Prostate gland (tissue), 2 donors: ENCODE measurements around the gene KRTAP10-9. TPM values are rescaled to one million over a fixed set of nuclear protein-coding genes. Genes with fewer than 3 reads are reported as not detected.

Experiments
- DNase-seq: peaks from one replicate; pipeline ENCODE4 v3.0.0-alpha.2; 2019; ENCODE audit warnings: low spot score
- H3K27ac ChIP-seq, 2 donors: fragments of 200-600 bp; sonication (generic); 2 replicates each; pipeline ENCODE4 v1.5.1; 2017 to 2019
- H3K27me3 ChIP-seq: fragments of 200-600 bp; sonication (generic); replicated peaks from 2 replicates; pipeline ENCODE4 v1.5.1; 2019; ENCODE audit not compliant: insufficient read depth
- H3K36me3 ChIP-seq, 2 donors: fragments of 200-600 bp; sonication (generic); 1 replicate in 1 of 2; 2 replicates in 1 of 2; pipeline versions ENCODE4 v1.5.1 to v1.8.1; 2017 to 2019
- H3K4me1 ChIP-seq: fragments of 200-600 bp; sonication (generic); replicated peaks from 2 replicates; pipeline ENCODE4 v1.5.1; 2019
- H3K4me3 ChIP-seq, 2 donors: fragments of 200-600 bp; sonication (generic); 2 replicates each; pipeline ENCODE4 v1.5.1; 2017 to 2019
- H3K9me3 ChIP-seq: fragments of 200-600 bp; sonication (generic); 2 replicates; pipeline ENCODE4 v1.5.1; 2017
- CTCF ChIP-seq, 4 experiments: fragments of 200-600 bp in 2 of 4; fragments of 450-650 bp in 2 of 4; sonication (generic) in 2 of 4; IDR thresholded peaks; 1 replicate in 3 of 4; 2 replicates in 1 of 4; pipeline ENCODE4 v1.5.1; 2016 to 2019; ENCODE audit warnings: antibody characterized with exemption in 4 of 4, mild to moderate bottlenecking in 2 of 4, moderate library complexity in 2 of 4
- POLR2A ChIP-seq: fragments of 450-650 bp; IDR thresholded peaks from one replicate; pipeline ENCODE4 v1.6.1; 2016; ENCODE audit warnings: antibody characterized with exemption, mild to moderate bottlenecking
- POLR2AphosphoS5 ChIP-seq: sonication (generic); formaldehyde crosslinking; IDR thresholded peaks from one replicate; pipeline ENCODE4 v1.6.1; 2017; ENCODE audit warnings: antibody characterized with exemption
- WGBS: methylation state at CpG from one replicate; pipeline ENCODE4 v1.1.5; 2018; 5-methylcytosine and 5-hydroxymethylcytosine counted together
- intact Hi-C: fragments of 100-400 bp; cut with DNase I; formaldehyde crosslinking; loops from one replicate; pipeline ENCODE4 v1.14.2; 2022
- total RNA-seq, 2 donors: library from RNA; depleted of rRNA; stranded (reverse); fragments of >200 nt; gene quantifications; one replicate each; pipeline ENCODE4 v1.1.0, GENCODE V29; 2016

The KRTAP10-9 gene
- total RNA-seq, 2 donors from 2014 or later: not detected

GRCh38 chr21:44601596-44602462, 25.1 kb upstream of the KRTAP10-9 start:
- intact Hi-C loops: no loop called here
- Histone ChIP-seq H3K27ac (no peak overlapping the region), H3K4me1 (no peaks in the 10 kb centered on the region), H3K36me3 (no peaks in the 10 kb centered on the region), H3K4me3 (no peak overlapping the region), H3K27me3 (peaks cover 4% of the 10 kb centered on the region), H3K9me3 (no peaks in the 10 kb centered on the region)
- DNase-seq: no peak
- 72% methylated on average over 23 of the region's 23 CpGs for WGBS
- TF ChIP-seq POLR2A: no peak
- TF ChIP-seq POLR2AphosphoS5: no peak
- TF ChIP-seq CTCF (IDR thresholded peaks at IDR 0.05): no peak

- H3K27ac ChIP-seq: no peak overlapping the region
- WGBS: 86% methylated on average over 17 of the region's 21 CpGs
- TF ChIP-seq POLR2AphosphoS5 (no peak), CTCF (IDR thresholded peaks at IDR 0.05) (no peak), POLR2A (no peak)
- H3K4me3 ChIP-seq: no peak overlapping the region
- no peaks in the 10 kb centered on the region for H3K9me3 ChIP-seq
- no peak for DNase-seq
- no peaks in the 10 kb centered on the region for H3K4me1 ChIP-seq
- no peaks in the 10 kb centered on the region for H3K36me3 ChIP-seq
- intact Hi-C loops: no loop called here
- H3K27me3 ChIP-seq: peaks cover 2% of the 10 kb centered on the region
Measured at GRCh38 chr21:44602463-44602850, 24.4 kb upstream of the KRTAP10-9 start.

GRCh38 chr21:44603109-44603875, 23.6 kb upstream of the KRTAP10-9 start:
- 51% methylated on average over 17 of the region's 17 CpGs for WGBS
- H3K4me3 ChIP-seq: no peak overlapping the region

GRCh38 chr21:44603911-44604310, 23.0 kb upstream of the KRTAP10-9 start:
- no peak overlapping the region for H3K27ac ChIP-seq
- no peaks in the 10 kb centered on the region for H3K9me3 ChIP-seq
- no peak overlapping the region for H3K4me3 ChIP-seq
- peaks cover 2% of the 10 kb centered on the region for H3K27me3 ChIP-seq
- H3K36me3 ChIP-seq: no peaks in the 10 kb centered on the region
- no peak for DNase-seq
- no peaks in the 10 kb centered on the region for H3K4me1 ChIP-seq
- TF ChIP-seq POLR2A: no peak
- no peak for TF ChIP-seq POLR2AphosphoS5
- TF ChIP-seq CTCF (IDR thresholded peaks at IDR 0.05): no peak
- WGBS: 88% methylated on average over 8 of the region's 8 CpGs
- intact Hi-C loops: no loop called here

More at GRCh38 chr21:44603109-44603875, 23.6 kb upstream of the KRTAP10-9 start:
- intact Hi-C loops: no loop called here
- Histone ChIP-seq H3K27ac (no peak overlapping the region), H3K4me1 (no peaks in the 10 kb centered on the region), H3K27me3 (peaks cover 2% of the 10 kb centered on the region), H3K9me3 (no peaks in the 10 kb centered on the region), H3K36me3 (no peaks in the 10 kb centered on the region)
- no peak for TF ChIP-seq CTCF (IDR thresholded peaks at IDR 0.05)
- no peak for TF ChIP-seq POLR2AphosphoS5
- no peak for TF ChIP-seq POLR2A
- no peak for DNase-seq
